ENCODE results near the gene ARGLU1. TPM values are rescaled to one million over a fixed set of nuclear protein-coding genes. Genes with fewer than 3 reads are reported as not detected.
A peak's percentile ranks its signal among the peaks of the same experiment; 100 is the strongest.

ARGLU1 gene
- total RNA-seq, 1 donor, result 42.0 TPM

- no peak overlapping the region for H2AFZ ChIP-seq (ENCODE audit: low read length)
- no peaks in the 10 kb centered on the region for H3K9me3 ChIP-seq (ENCODE audit: low read depth, low read length)
- H3K4me2 ChIP-seq (ENCODE audit: insufficient read depth, low read length), result peak overlapping the region; percentile 26
- H3K4me3 ChIP-seq (ENCODE audit: insufficient read depth, low read length), result no peak overlapping the region
- no peaks in the 10 kb centered on the region for H3K27me3 ChIP-seq (ENCODE audit: insufficient read depth, low read length)
- H3K4me1 ChIP-seq (ENCODE audit: insufficient read depth, low read length), result no peaks in the 10 kb centered on the region
- no peak for DNase-seq (ENCODE audit: insufficient read length, low spot score, missing footprints)
- H3K36me3 ChIP-seq (ENCODE audit: insufficient read depth, low read length), result peaks cover 3% of the 10 kb centered on the region
- H3K79me2 ChIP-seq (ENCODE audit: insufficient read depth, low read length), result peaks cover 90% of the 10 kb centered on the region
- H4K20me1 ChIP-seq (ENCODE audit: insufficient read depth, low read length), result peaks cover 16% of the 10 kb centered on the region
- no peak overlapping the region for H3K27ac ChIP-seq (ENCODE audit: low read depth, low read length)
- TF ChIP-seq CTCF (IDR thresholded peaks at IDR 0.05; ENCODE audit: extremely low read depth, low read depth, low read length), result no peak
Measured at GRCh38 chr13:106522898-106523525, 44.9 kb downstream of the ARGLU1 start.

GRCh38 chr13:106522112-106522705 lies 45.7 kb downstream of the ARGLU1 start:
- Histone ChIP-seq H3K4me2 (ENCODE audit: insufficient read depth, low read length) (no peak overlapping the region), H3K4me3 (ENCODE audit: insufficient read depth, low read length) (no peak overlapping the region), H3K27me3 (ENCODE audit: insufficient read depth, low read length) (no peaks in the 10 kb centered on the region), H2AFZ (ENCODE audit: low read length) (no peak overlapping the region), H3K4me1 (ENCODE audit: insufficient read depth, low read length) (no peaks in the 10 kb centered on the region), H3K27ac (ENCODE audit: low read depth, low read length) (no peak overlapping the region), H3K9me3 (ENCODE audit: low read depth, low read length) (no peaks in the 10 kb centered on the region), H3K36me3 (ENCODE audit: insufficient read depth, low read length) (no peaks in the 10 kb centered on the region), H3K79me2 (ENCODE audit: insufficient read depth, low read length) (peaks cover 89% of the 10 kb centered on the region), H4K20me1 (ENCODE audit: insufficient read depth, low read length) (peaks cover 16% of the 10 kb centered on the region)
- TF ChIP-seq CTCF (IDR thresholded peaks at IDR 0.05; ENCODE audit: extremely low read depth, low read depth, low read length), result no peak
- no peak for DNase-seq (ENCODE audit: insufficient read length, low spot score, missing footprints)

- no peak overlapping the region for H3K4me2 ChIP-seq (ENCODE audit: insufficient read depth, low read length)
- no peaks in the 10 kb centered on the region for H3K4me1 ChIP-seq (ENCODE audit: insufficient read depth, low read length)
- peaks cover 90% of the 10 kb centered on the region for H3K79me2 ChIP-seq (ENCODE audit: insufficient read depth, low read length)
- DNase-seq (ENCODE audit: insufficient read length, low spot score, missing footprints), result no peak
- peaks cover 15% of the 10 kb centered on the region for H4K20me1 ChIP-seq (ENCODE audit: insufficient read depth, low read length)
- H2AFZ ChIP-seq (ENCODE audit: low read length), result no peak overlapping the region
- H3K4me3 ChIP-seq (ENCODE audit: insufficient read depth, low read length), result no peak overlapping the region
- H3K36me3 ChIP-seq (ENCODE audit: insufficient read depth, low read length), result no peaks in the 10 kb centered on the region
- no peak overlapping the region for H3K27ac ChIP-seq (ENCODE audit: low read depth, low read length)
- no peaks in the 10 kb centered on the region for H3K9me3 ChIP-seq (ENCODE audit: low read depth, low read length)
- no peak for TF ChIP-seq CTCF (IDR thresholded peaks at IDR 0.05; ENCODE audit: extremely low read depth, low read depth, low read length)
- H3K27me3 ChIP-seq (ENCODE audit: insufficient read depth, low read length), result no peaks in the 10 kb centered on the region
Measured at GRCh38 chr13:106521095-106521799, 46.7 kb downstream of the ARGLU1 start.
